Posterior vena cava (tissue), 2 donors: ENCODE data around the gene TAC3. TPM values are rescaled to one million over a fixed set of nuclear protein-coding genes. Genes with fewer than 3 reads are reported as not detected.

ENCODE experiments used
- DNase-seq: peaks from one replicate; pipeline ENCODE4 v3.0.0-alpha.2; 2020; ENCODE audit warnings: low spot score
- intact Hi-C, 2 donors: fragments of 100-400 bp; cut with DNase I; formaldehyde crosslinking; loops; one replicate each; pipeline versions ENCODE4 v1.14.1 to v1.14.2; 2022 to 2023
- total RNA-seq, 2 donors: library from RNA; stranded (reverse); fragmentation: NEBNext Ultra II Directional; extraction: Animal tissue kit (Norgen Biotek cat#: 25700); gene quantifications; one replicate each; pipeline ENCODE4 v1.2.1, GENCODE V29; 2021
- donor health status: DM: yes; HTN: yes; CAD: no.
- donor health status: DM: yes; HTN: yes; CAD: no.

The TAC3 gene
- total RNA-seq, 2 donors from 2014 or later = 0.33 TPM; not detected in 1

DNA sequence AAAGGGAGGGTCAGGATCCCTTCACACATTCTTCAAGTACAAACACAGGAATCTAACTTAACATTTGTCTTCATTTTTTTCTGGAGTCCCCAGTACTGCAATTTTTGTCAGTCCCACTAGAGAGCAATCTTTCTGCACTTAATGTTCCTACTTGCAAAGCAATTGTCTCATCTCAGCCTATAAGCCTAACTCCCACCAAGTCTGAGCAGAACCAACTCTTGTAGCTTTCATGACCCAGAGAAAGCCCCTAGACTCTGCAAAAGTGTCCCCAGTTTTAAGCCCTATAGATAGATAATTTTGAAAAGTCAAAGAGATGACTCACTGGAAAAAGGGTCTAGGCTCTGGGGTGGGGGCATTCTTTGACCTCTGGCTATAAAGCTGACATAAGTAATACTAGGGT, 8.2 kb downstream of the TAC3 start:
- intact Hi-C loops = loop anchor here in 1 of 2 donors (5.0 kb wide), 1 partner anchor 54 kb away; no protein-coding TSS in a partner anchor
- DNase-seq = no peak

DNA sequence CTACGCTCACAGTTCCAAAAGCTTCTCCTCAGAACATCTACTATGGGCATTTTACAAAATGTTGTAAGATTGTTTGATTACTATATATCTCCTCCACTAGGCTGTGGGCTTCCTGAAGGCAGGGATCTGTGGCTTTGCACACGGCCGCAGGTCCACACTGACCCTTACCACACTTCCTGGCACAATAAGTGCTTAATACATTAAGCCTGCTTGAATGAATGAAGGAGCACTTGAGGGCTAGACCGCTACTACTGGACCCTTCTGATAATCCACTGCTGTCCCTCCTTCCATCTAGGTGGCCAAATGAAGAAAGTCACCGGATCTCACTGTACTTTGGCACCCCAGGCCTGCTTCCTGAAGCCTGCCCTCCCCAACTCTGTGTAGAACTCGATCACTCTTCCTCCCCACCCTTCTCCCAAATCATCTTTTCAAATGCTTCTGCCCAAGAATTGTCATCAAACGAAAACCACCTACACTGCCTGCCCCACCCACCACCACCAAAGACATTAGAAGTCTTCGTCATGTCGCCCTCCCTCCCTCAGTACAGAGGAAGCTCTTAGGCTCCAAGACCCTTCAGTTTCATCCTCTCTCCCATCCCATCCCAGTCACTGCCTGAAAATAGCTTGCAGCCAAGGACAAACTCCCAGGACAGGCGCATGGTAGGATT, 9.4 kb downstream of the TAC3 start:
- intact Hi-C loops = loop anchor here in 1 of 2 donors (5.0 kb wide), 1 partner anchor 55 kb away; no protein-coding TSS in a partner anchor
- DNase-seq = no peak

DNA sequence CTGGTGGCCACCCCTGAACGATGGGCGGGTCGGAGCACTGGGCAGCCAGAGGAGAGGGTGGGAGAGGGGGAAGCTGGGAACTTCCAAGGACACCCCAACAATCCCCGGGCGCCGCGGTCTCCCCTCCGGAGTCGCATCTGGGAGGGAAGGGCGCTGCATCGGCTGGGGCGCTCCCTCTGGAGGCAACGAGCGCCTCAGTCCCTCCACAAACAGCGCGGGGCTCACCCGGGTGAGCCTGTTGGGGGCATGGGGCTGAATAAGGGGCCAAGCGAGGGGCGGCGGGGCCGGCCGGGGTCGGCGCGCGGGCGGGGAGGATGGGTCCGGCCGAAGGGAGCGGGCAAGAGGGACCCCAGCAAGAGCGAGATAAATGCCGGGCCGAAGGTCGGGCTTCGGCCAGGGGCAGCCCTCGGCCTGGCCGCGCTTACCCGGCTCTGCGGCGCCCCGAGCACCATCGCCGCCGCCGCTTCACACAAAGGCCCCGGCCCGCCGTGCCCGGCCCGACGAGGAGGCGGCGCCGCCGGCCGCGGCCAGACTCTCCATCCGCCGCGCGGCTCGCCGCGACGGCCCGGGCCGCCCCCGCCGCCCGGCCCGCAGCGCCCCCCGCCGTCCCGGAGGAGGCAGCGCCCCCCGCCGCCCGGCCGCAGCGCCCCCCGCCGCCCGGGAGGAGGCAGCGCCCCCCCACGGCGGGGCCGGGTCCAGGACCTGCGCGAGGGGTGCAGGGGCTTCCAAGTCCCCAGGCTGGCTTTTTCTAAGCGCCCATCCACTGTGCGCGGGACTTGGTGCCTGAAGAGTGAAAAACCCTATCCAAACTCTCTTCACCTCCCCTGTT, 10.1 kb downstream of the TAC3 start, which contains the start of gene ZBTB39:
ZBTB39 (minus strand) TSS at position 567 of the 829 bp plus-strand sequence. CDS start 1,629 bp downstream, outside the sequence.
- intact Hi-C loops = loop anchor here in 1 of 2 donors (5.0 kb wide), 1 partner anchor 56 kb away; no protein-coding TSS in a partner anchor
- peak; percentile 85 for DNase-seq

DNA sequence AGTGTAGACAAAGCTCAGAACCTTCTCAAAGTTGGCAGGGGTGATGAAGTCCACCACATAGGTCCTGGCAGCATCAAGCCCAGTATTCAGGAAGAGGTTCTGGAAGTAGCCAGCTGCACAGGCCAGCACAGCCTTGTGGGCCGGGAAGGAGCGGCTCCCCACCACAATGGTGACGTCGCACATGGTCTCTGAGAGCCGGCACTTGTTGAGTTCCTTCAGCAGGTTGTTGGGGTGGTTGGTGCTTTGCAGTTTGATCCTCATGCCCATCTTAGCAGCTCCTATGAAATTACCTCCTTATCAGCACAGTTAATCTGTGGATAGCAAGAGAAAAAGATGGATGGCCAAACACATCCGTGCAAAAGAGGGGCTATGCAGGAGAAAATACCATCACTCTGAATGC, 11.7 kb downstream of the TAC3 start:
- intact Hi-C loops = loop anchor here in 1 of 2 donors (5.0 kb wide), 1 partner anchor 58 kb away; no protein-coding TSS in a partner anchor

DNA sequence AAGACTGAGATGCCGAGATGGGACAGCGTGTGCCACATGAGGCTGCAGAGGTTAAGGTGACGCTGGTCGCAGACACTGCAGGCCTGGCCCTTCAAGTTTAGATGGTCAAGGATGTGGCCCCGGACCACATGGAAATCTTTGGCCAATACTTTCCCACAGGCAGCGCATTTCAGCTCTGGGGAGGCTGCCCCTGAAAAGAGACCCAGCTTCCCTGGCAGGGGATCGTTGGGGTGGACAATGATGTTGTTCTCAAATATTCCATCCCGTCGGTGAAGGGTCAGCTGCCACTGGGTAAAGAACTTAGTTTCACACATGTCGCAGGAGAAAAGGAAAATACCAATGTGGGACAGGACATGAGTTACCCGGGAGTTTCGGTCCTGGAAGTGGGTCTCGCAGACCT, 12.9 kb downstream of the TAC3 start:
- intact Hi-C loops = no loop called here

More for the DNA sequence above, 11.7 kb downstream of the TAC3 start:
- DNase-seq = no peak

DNA sequence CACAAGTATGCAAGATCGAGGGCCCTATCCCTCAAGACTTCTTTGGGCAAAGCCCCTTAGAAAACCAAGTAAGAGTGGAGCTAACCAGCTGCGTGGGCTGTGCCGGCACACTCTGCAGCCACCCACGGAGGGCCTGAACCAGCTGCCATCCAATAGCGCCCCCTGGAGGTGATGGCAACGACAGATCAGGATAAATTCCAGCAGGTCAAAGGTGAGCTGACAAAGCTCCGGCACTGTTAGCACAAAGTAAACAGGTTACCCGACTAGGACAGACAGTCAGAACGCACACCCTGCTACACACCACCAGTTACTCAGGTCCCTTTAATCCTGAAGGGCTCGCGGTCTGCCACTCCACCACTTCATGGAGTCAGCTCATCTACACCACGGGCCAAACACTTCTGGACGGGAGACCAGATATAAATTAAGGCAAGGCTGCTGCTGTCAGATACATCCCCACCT, 14.9 kb downstream of the TAC3 start:
- peak; percentile 86 for DNase-seq

More for the DNA sequence above, 12.9 kb downstream of the TAC3 start:
- DNase-seq = no peak

DNA sequence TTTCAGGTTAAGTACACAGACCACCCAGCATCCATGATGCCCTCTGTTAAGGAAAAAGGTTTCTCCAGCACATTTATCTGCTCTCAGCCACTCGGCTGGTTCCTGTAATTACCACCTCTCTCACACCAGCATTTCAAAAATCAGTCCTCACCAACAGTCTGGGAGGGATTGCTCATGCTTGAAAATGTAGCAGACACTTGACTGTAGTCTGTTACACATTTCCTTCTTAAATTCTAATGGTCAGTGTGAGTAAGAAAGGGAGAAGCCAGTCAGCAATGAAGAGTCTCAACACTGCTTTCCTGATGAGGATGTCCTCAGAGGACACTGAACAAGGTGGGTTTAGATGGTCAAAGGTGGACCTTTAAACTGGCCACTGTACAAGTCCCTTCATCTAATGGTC, 15.9 kb downstream of the TAC3 start:
- DNase-seq = no peak
- intact Hi-C loops = no loop called here

More for the DNA sequence above, 14.9 kb downstream of the TAC3 start:
- intact Hi-C loops = no loop called here

DNA sequence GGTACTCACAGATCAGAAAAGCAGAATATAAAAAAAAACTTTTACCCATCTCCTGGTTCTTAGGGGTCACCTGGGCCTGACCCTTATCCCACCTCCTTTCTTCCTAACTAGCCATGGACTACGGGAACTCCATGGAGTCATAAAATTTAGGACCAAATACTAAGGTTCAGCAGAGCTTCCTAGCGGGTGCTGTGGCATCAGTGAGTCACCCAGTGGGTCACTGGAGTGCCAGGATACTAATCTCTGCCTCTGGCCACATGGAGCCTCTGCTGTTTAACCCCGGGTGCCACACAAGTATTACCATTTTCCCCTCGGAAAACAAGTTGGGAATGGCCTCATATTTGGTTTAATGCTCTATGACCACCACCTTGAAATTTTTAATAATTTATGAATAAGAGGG, 16.9 kb downstream of the TAC3 start:
- no peak for DNase-seq
- intact Hi-C loops = loop anchor here in 1 of 2 donors (2.0 kb wide), 1 partner anchor 19 kb away; no protein-coding TSS in a partner anchor

DNA sequence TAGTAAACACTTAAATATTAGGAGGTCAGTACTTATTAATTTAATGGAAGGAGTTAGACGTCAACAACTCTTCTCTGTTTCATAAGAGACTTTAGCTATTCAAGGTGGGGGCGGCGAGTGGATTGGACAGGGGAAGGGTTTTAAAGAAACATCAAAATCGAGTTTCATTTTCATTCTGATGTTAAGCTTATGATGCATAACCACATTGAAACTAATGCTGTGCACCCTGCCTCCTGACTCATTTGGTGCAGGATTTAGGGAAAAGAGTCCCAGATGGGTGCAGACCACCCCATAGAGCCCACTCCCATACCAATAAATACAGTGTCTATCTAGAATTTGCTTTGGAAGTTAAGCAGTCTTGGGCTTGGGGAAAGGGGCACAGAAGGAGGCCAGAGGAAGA, 17.3 kb downstream of the TAC3 start:
- intact Hi-C loops = loop anchor here in 1 of 2 donors (2.0 kb wide), 1 partner anchor 18 kb away; no protein-coding TSS in a partner anchor
- no peak for DNase-seq

DNA sequence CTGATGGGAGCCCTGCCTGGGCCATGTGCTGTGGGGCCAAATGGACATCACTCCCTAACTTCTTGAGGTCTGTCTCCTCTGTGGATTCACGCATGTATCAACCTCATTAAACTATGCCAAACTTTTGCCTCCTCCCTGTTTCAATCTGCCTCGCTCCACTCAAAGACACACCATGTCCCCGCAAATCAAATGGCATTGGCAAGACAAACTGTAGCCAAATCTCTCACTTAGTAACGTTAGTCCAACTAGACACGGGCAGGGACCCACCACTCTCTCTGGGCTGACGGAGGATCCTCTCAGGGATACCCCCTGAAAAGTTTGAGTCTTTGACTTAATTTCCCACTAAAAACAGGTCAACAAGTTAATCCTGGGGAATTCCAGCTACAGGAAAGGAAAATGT, 18.0 kb downstream of the TAC3 start:
- intact Hi-C loops = loop anchor here in 1 of 2 donors (2.0 kb wide), 1 partner anchor 18 kb away; no protein-coding TSS in a partner anchor
- no peak for DNase-seq

DNA sequence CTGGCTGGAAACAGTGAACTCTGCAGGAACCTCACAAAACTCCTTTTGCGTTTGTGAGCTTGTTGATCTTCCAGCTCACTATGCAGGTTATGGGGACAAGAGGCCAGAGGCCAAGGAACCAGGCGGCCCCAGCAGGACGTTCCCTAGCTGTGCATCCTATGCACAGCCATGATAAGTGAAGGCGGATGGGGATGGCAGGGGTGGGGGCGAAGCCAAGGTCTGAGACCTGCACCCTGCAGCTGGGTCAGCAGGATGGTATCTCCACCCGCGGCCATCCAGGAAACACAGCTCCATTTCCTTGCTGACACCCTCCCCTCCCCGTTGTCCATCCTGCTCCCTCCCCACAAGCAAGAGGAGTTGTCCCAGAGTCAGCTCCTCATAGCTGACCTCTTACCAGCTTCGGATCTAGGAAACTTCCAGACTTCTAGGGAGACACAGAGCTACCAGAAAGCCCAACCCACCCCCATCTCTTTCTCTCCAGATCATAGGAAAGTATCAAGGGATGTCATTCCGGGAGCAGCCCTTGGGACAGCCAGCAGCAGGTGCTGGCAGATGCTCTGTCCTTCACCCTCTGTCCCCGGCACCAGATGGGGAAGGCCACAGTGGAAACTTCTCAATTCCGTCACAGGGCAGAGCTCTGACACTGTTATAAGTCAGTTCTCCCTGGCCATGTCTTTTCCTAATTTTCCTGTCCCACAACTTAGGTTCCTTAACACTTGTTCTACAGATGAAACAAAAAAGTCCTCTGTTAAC, 19.4 kb downstream of the TAC3 start:
- DNase-seq = no peak
- intact Hi-C loops = no loop called here

DNA sequence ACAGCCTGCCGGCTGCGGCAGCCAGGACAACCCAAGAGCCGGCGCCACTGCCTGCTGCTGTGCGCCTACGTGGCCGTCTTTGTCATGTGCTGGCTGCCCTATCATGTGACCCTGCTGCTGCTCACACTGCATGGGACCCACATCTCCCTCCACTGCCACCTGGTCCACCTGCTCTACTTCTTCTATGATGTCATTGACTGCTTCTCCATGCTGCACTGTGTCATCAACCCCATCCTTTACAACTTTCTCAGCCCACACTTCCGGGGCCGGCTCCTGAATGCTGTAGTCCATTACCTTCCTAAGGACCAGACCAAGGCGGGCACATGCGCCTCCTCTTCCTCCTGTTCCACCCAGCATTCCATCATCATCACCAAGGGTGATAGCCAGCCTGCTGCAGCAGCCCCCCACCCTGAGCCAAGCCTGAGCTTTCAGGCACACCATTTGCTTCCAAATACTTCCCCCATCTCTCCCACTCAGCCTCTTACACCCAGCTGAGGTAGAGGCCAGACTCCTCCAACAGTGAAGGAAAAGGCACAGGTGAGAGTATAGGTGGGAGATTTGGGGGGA, 20.3 kb downstream of the TAC3 start:
- no peak for DNase-seq
- intact Hi-C loops = no loop called here

DNA sequence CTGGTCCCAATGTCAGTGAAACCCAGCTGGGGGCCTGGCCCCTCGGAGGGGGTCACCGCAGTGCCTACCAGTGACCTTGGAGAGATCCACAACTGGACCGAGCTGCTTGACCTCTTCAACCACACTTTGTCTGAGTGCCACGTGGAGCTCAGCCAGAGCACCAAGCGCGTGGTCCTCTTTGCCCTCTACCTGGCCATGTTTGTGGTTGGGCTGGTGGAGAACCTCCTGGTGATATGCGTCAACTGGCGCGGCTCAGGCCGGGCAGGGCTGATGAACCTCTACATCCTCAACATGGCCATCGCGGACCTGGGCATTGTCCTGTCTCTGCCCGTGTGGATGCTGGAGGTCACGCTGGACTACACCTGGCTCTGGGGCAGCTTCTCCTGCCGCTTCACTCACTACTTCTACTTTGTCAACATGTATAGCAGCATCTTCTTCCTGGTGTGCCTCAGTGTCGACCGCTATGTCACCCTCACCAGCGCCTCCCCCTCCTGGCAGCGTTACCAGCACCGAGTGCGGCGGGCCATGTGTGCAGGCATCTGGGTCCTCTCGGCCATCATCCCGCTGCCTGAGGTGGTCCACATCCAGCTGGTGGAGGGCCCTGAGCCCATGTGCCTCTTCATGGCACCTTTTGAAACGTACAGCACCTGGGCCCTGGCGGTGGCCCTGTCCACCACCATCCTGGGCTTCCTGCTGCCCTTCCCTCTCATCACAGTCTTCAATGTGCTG, 21.0 kb downstream of the TAC3 start:
- intact Hi-C loops = no loop called here
- no peak for DNase-seq

DNA sequence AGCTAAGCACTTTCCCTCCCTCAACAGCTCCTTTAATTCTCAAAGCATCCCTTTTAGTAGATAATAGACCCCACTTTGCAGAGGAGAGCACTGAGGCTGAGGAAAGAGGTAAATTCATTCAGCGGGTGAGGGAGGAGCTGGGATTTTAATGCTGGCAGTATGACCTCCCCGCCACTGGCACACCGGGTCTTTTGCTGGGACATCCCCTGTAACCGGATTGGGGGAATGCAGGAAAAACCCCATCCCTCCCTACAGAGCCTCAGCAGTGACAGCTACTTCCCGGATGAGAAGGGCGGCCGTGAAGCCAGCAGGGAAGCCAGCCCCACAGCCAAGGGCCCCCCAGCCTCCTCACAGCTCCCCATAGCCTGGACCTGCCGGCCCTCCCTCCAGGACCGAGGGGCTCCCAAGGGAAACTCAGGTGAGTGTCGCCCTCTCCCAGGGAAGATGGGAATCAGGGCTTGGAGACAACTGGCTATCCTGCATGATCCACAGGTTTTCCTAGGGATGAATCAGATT, 22.0 kb downstream of the TAC3 start:
- intact Hi-C loops = no loop called here
- no peak for DNase-seq

DNA sequence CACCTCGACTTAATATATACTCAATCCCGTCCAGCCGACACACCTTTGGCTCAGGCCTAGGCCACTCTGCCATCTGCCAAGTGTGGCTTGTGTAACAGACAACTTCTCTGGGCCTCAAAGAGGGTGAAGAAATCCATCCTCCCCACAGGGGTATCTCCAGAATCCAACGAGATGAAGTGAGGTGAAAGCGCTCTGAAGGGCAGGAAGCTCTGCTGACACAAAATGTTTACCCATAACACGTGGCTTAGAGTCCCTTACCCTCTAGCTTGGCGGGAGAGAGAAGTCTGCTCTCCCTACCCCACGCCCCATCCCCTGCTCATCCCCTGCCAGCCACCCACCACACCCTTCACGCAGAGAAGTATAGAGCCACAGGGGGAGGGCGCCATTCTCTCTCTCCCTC, 23.0 kb downstream of the TAC3 start:
- intact Hi-C loops = no loop called here
- DNase-seq = no peak

DNA sequence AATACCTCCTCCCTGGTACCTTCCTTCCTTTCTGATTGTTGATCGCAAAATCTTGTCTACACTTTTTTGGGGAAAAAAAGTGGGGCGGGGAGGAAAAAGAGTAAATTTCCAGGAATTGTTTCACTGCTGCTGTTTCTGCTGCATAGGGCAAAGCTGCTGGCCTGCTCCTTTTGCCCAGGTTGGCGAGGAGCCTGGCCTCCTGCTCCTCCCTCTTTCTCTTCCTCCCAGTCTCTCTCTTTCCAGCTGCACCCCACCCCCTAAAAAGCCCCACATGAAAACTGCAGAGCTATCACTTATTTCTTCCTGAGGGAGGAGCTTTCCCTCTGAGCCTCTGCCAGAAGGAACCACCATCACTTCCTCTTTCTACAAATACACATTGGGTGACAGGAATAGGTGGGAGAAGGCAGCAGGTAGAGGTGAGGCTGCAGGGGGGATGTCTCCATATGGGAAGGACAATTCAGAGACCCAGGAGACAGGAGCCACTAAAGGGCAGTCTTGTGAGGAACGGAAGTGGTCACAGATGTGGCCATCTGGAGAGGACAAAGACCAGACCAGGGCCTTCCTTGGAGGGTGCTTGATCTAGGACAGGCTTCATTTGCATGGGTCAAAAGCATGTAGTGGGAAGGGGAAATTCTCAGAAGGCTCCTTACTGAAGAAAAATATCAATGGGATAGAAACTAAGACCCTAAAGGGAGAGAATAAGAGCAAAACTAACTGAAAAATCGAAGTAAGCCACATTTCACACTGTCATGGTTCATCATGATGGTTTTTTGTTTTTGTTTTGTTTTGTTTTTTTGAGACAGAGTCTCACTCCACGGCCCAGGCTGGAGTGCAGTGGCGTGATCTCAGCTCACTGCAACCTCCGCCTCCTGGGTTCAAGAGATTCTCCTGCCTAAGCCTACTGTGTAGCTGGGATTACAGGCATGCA, 24.7 kb downstream of the TAC3 start:
- no peak for DNase-seq
- intact Hi-C loops = no loop called here
